H1 (cell line): ENCODE results near the gene CPSF7. TPM values are rescaled to one million over a fixed set of nuclear protein-coding genes. Genes with fewer than 3 reads are reported as not detected.

Source experiments
- SIN3A ChIP-seq, 2 experiments: IDR thresholded peaks in 1 of 2; conservative IDR thresholded peaks in 1 of 2; 2 replicates each; pipeline ENCODE4 v1.6.1; 2011 to 2012; ENCODE audit warnings: low read length in 2 of 2, improper control_type of control experiment in 1 of 2, low read depth in 1 of 2, mild to moderate bottlenecking in 1 of 2
- TAF1 ChIP-seq: IDR thresholded peaks from 2 replicates; pipeline ENCODE4 v1.6.1; 2011; ENCODE audit warnings: mild to moderate bottlenecking, low read depth, low read length
- YY1 ChIP-seq: IDR thresholded peaks from 2 replicates; pipeline ENCODE4 v1.6.1; 2011; ENCODE audit warnings: low read depth, mild to moderate bottlenecking, low read length
- polyA plus RNA-seq, 7 experiments: library from polyadenylated mRNA; depleted of rRNA in 3 of 7; stranded (reverse) in 5 of 7; unstranded in 2 of 7; fragments of >200 nt in 5 of 7; fragments of 200-250 nt in 2 of 7; gene quantifications; 1 replicate in 5 of 7; 2 replicates in 1 of 7; 4 replicates in 1 of 7; pipeline versions ENCODE4 v1.2.1 to v1.2.3, GENCODE V29; 2011 to 2013; ENCODE audit warnings: missing spikeins in 2 of 7, mixed read lengths in 2 of 7
- total RNA-seq: library from RNA; stranded (reverse); fragmentation: NEBNext Ultra II Directional; extraction: Animal tissue kit (Norgen Biotek cat#: 25700); gene quantifications from 2 replicates; pipeline ENCODE4 v1.2.1, GENCODE V29; 2021

CPSF7 gene
- total and polyA plus RNA-seq, 2 of the 8 experiments (the other 6 are each of a cell fraction or from before 2014, with no cell fraction given) = 95.9 to 122 TPM

- peak; percentile 97 for TF ChIP-seq YY1
- TF ChIP-seq SIN3A (conservative IDR thresholded peaks at IDR 0.05 in 1 of 2, IDR thresholded peaks at IDR 0.05 in 1 of 2; ENCODE audit: low read depth in 1 of 2, low read length in 2 of 2) = peak; percentile 71 to 96; a peak in 3 of 4 replicates
- TF ChIP-seq TAF1 = peak; percentile 90
These were observed 67.8 kb downstream of the CPSF7 start, which contains the start of the genes CYB561A3 and TMEM138 (continued) for GRCh38 chr11:61361741-61362541.
